ENCODE results near the gene BBS4.
A peak's percentile ranks its signal among the peaks of the same experiment; 100 is the strongest.
"Not testable (repeated sequence)": the region's sequence is repeated elsewhere in the genome, so short reads cannot be mapped to it uniquely, and the experiment has no call there.

BBS4 gene

GRCh38 chr15:72685925-72686794 is at the start of gene BBS4, which contains the start of gene HIGD2B:
Gene BBS4 (plus strand): TSS chr15:72686207. CDS start chr15:72686228, 21 bp downstream.
Gene HIGD2B (minus strand): TSS chr15:72686182. CDS start chr15:72676374, 9,808 bp downstream.
- peak; percentile 79 for DNase-seq (ENCODE audit: low read depth)

DNA sequence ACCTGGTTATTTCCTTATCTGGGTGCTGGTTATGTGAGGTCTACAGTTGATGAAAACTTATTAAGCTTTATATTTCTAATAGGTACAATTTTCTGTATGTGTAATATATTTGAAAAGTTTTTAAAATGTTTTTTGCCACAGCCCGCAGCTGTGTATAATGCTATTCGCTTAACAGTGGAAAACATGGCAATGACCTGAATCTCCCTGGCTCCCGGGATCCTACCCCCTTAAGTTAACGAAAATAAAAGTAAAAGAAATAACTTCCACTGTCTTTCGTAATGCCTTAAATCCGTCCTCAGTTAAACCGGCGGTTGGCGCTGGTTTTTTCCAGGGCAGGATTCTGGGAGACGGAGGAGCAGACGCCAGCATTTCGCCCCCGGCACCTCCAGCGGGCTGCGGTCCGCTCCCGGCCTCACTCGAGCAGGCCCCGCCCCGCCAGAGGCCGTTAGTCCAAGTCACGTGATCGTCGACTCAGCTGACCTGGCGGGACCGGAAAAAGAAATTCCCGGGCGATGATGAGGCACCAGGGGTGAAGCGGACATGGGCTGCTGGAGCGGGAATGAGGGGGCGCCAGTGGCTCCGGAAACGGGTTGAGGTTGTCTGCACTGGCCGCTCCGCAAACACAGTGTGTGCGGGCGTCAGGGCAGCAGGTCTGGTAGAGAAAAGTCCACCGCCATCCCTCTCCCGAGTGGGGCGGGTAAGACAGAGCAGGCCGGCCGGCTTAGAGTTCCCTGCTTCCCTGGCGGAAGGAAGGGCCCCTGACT is 49.3 kb upstream of the BBS4 start:
- DNase-seq (ENCODE audit: low read depth) = peak; percentile 18

DNA sequence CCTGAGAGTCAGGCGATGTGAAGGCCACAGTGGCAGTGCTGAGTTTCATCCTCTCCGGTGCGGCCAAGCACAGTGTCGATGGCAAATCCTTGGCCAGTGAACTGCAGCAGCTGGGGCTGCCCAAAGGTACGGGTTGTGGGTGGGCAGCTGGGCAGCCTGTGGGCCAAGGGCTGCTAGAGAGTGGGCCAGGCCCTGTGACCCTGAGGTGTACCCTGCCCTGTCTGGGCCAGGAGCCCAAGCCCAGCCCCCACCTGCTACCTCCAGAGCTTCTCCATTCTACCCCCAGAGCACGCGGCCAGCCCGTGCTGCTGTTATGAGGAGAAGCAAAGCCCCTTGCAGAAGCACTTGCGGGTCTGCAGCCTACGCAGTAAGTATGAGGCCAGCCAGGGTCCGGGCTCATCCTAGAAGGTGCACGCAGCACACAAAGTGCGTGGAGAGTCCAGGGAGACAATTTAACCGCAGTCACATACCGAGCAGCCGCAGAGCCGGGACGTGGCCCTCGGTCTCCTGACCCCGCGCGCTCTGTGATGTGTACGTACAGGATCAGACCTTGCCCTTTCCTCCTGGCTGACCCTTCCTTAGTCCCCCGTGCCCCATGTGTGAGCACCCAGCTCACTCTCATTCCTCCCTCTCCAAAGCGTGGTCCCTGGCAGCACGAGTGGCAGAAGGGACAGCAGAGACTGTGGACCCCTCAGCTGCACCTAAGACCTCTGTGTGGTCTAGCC is 46.1 kb upstream of the BBS4 start:
- DNase-seq (ENCODE audit: low read depth) = not testable (repeated sequence)

DNA sequence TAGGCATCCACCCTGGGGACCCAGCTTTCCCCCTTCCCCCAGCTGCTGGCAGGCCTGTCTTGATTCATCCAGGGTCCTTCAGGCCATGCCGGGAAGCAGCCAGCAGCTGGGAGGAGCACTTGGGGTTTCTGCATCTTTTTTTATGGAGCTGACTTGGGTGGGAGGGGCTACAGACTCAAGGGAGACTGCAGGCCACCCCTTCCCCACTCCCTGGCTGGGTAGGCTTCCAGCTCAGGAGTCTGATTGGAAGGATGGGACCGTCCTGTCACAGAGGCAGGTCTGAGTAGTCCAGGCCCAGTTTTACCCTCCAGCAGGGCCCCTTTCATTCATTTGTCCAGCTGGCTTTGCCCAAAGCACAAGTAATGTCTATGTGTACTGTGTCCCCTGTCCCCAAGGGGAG is 43.7 kb upstream of the BBS4 start:
- DNase-seq (ENCODE audit: low read depth) = not testable (repeated sequence)

DNA sequence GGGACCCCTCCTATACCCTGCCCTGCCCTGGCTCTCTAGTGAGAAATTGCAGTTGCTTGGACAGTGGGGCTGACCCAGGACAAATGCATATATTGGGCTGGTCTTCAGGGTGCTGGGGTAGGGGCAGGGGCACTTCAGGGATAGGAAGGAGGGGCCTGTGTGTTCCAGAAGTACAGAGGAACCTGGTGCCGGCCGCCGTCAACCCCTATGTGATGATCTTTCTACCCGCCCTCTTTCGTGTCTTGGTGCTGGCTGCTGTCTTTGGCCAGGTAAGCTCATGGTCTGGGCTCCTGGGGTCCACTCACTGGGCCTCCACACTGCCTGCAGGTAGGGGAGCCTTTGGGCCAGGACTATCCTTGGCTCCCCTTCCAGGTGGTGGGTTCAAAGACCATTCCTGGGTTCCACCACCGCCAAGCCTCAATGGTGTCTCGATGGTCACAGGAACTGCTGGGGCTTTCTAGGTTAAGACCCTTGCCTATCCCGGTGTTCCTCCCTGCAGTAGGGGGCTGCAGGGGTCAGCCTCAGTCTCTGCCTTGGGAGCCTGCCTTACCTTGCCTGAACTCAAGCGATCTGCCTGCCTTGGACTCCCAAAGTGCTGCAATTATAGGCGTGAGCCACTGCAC is 37.3 kb upstream of the BBS4 start:
- DNase-seq (ENCODE audit: low read depth) = not testable (repeated sequence)

GRCh38 chr15:72654397-72654796 is 31.6 kb upstream of the BBS4 start, which contains the start of gene GOLGA6B:
Gene GOLGA6B (plus strand): TSS chr15:72654697. CDS start chr15:72654738, 41 bp downstream.
- not testable (repeated sequence) for DNase-seq (ENCODE audit: low read depth)

GRCh38 chr15:72656014-72656413 is 30.0 kb upstream of the BBS4 start:
- DNase-seq (ENCODE audit: low read depth) = not testable (repeated sequence)

DNA sequence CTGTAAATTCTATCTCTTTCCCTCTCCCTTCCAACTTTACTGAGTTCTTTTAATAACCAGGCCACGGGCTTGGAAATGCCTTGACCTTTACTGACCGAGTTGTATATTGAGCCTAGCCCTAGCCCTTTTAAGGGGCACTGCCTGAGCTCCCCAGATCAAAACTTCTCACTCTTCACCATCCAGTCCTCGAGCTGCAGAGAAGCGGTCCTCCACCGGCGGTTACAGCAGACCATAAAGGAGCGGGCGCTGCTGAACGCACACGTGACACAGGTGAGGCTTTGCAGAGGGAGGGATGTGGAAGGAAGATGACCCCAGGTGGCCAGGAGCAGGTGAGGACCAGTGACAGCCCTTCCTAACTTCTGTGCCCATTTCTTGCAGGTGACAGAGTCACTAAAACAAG is 24.9 kb upstream of the BBS4 start:
- not testable (repeated sequence) for DNase-seq (ENCODE audit: low read depth)

DNA sequence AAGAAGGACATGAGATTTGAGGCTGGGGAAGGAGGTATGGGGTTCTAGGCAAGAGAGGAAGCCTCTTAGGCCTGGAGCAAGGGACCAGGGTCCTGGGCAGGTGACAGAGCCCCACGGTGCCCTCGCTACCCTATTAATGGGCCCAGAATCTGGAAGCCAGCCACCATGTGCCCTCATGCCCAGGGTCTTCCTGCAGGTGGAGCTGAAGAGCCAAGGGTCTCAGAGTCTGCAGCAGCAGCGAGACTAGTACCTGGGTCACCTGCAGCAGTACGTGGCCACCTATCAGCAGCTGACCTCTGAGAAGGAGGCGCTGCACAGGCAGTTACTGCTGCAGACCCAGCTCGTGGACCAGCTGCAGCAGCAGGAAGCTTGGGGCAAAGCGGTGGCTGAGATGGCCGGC is 22.1 kb upstream of the BBS4 start:
- DNase-seq (ENCODE audit: low read depth) = not testable (repeated sequence)

GRCh38 chr15:72665706-72666105 is 20.3 kb upstream of the BBS4 start:
- not testable (repeated sequence) for DNase-seq (ENCODE audit: low read depth)

DNA sequence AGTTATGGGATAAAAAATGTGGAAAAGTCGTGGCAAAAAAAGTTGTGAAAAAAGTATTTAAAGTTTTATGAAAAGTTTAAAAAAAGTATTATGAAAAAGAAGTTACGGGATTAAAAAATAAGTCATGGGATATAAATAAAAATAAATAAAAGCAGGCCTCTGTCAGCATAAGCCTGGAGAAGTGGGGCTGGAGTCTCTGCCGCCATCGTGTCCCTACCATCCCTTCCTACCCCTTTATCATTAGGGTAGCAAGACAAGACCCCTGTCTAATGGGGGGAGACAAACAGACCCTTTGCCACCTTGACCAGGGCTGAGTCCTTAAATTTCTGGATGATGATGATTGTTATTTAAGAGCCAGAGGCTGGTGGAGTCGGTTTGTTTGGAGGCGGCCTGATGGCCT is 16.2 kb upstream of the BBS4 start:
- not testable (repeated sequence) for DNase-seq (ENCODE audit: low read depth)

DNA sequence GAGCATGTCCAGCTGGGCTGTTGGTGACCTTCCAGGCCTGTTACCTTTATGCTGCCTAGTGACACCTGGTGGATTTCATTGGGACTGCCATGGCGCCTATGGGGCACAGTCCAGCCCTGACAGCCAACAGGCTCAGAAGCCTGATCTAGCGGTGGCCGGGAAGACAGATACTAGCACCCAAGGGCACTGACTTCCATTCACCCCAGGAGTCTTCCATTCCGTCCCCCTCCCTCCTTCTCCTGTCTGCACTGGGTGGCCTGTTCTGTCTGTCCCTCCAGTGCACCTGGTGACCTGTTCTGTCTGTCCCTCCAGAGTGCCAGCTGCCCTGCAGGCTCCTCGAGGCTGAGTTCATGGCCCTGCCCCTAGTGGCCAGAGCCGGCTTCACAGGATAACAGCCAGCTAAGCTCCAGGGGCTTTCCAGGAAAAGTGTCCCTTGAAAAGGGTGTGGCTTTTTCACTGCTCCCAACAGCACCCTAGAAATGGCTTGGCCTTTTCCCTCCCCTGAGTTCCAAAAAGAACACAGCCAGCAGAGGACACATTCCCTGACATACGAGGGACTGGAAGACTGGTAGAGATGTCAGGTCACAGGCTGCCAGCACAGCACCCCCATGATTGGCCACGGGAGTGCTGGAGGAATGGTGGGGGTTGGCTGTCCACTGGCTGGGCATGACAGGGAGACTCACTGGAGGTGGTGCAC is 15.2 kb upstream of the BBS4 start:
- peak; percentile 45 for DNase-seq (ENCODE audit: low read depth)

GRCh38 chr15:72671525-72671924 is 14.5 kb upstream of the BBS4 start:
- no peak for DNase-seq (ENCODE audit: low read depth)

DNA sequence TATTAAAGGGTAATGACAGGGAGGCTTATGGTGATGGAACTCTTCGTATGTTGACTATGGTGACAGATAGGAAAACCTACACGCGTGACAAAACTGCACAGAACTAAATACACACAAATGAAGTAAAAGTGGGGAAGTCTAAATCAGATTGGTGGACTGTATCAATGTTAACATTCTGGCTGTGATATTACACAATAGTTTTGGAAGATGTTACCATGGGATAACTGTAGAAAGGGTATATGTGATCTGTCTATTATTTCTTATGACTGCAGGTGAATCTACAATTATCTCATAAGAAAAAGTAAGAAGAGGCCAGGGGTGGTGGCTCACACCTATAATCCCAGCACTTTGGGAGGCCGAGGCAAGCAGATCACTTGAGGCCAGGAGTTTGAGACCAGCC is 9.2 kb upstream of the BBS4 start:
- no peak for DNase-seq (ENCODE audit: low read depth)

DNA sequence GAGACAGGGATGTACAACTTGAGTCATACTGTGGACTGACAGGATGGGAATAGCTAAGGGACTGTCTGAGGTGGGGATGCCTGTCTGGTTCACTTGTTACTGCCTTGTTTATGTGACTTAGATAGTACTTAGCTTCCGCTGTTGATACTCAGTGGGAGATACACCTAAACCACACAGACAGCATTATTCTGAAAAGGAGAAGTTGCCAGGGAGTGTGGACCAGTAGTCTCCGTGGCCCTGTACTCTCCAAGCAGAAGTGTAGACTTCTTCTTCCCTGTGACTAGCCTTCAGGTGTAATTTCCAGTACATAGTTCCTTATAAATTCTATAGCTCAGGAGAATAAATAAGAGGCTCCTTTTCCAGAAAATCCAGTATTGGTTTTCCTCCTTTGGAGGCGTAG is 5.1 kb upstream of the BBS4 start:
- no peak for DNase-seq (ENCODE audit: low read depth)

DNA sequence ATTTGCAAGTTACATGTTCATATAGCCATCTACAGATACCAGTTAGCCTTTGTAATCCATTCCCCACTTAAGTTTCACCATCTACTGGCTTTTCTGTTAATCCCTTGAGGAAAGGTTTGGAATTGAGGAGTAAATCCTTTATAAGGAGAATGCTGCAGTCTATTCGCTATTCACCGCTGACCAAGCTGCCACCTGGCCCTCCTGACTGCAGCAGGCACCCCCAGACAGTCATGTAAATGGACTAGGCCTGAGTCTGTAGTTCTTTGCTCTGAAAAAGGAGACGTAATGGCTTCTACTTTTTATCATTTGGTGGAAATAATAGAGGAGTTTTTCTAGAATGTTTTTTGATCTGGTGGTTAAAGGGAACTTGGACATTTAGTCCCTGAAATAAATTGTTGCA is 3.2 kb upstream of the BBS4 start:
- no peak for DNase-seq (ENCODE audit: low read depth)

DNA sequence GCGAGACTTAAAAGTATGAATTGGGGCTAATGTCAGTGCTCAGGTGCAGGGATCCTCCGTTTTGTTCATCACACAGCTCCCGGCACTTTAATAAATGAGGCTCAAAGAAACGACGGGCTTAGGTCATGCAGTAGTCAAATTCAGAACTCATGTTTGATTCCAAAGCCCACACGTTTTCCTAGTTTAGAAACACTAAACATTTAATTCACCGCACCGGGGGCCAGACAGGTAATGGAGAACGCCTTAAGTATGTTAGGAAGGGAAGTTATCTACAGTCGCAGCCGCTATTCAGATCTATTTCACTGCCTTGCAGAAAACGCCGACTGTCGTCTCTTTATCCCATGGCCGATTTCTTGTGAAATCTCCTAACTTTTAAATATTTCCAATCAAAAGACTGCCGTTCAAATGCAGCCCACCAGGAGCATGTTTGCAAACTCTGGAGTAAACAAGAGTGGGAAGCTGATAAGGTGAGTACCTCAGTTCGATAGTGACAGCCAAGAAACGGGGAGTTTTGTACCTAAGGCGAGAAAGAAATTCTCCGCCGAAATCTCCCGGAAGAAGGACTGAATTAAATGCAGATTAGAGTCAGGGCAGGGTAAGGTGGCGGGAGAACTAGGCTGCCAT is 594 bp upstream of the BBS4 start:
- no peak for DNase-seq (ENCODE audit: low read depth)

DNA sequence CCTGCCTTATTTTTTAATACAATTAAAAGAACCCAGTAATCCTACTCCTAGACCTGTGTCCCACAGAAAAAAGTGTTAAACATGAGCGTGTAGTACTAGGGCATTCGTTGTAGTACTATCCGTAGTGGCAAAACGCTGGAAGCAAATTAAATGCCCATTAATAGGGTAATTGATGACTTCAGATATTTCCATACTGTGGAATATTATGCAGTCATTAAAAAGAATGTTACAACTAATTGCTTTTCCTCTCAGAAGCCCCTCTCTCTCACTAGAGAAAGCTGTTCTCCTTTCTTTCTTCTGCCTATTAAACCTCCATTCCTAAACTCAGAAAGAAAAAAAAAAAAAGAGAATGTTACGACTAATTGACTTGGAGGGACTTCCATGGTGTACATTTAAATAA is 2.7 kb downstream of the BBS4 start:
- DNase-seq (ENCODE audit: low read depth) = no peak

DNA sequence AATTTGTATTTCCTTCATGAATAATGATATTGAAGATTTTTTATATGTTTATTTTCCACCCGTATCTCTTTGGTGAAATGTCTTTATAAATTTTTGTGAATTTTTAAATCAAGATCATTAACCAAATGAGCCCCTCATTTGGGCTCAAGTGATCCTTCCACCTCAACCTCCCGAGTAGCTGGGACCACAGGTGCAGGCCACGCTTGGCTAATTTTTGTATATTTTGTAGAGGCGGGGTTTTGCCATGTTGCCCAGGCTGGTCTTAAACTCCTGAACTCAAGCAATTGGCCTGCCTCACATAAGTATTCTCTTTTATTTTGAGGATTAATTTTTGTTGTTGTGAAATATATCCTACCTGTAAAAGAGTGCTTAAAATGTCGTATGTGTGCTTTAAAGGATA is 4.9 kb downstream of the BBS4 start:
- DNase-seq (ENCODE audit: low read depth) = no peak

DNA sequence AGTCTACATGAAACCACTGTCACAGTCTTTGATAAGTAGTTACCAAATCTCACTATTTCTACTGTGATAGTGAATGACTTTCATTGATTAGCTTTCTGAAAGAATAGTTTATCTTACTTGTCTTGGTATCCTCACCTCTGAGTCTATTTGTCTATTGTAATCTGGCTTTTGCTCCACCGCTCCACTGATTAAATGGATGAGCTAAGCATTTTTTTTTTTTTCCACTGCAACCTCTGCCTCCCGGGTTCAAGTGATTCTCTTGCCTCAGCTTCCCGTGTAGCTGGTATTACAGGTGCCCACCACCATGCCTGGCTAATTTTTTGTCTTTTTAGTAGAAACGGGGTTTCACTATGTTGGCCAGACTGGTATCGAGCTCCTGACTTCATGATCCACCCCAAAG is 12.9 kb downstream of the BBS4 start:
- DNase-seq (ENCODE audit: low read depth) = no peak

- no peak for DNase-seq (ENCODE audit: low read depth)
Measured at GRCh38 chr15:72700076-72700475, 14.1 kb downstream of the BBS4 start.

Measured in stimulated activated CD8-positive, alpha-beta memory T cell treated with anti-CD3 and anti-CD28 coated beads, Interleukin-4, amount 100 ng/mL, for 24 hours (primary cell).